KMS-11 (cell line): Measurements from ENCODE around the gene BHLHA15.

Source experiments
- H2AFZ ChIP-seq: fragments of 200-600 bp; sonication (generic); 2 replicates; pipeline ENCODE4 v1.6.1; 2016; ENCODE audit warnings: antibody characterized with exemption, mixed run types, low read depth
- H3K27ac ChIP-seq: fragments of 200-600 bp; sonication (generic); 2 replicates; pipeline ENCODE4 v1.6.1; 2016; ENCODE audit warnings: mild to moderate bottlenecking, mixed run types
- H3K27me3 ChIP-seq: fragments of 200-600 bp; sonication (generic); 2 replicates; pipeline ENCODE4 v1.6.1; 2017; ENCODE audit warnings: mild to moderate bottlenecking, low read depth, mixed run types, moderate library complexity; ENCODE audit not compliant: insufficient read depth
- H3K36me3 ChIP-seq: fragments of 200-600 bp; sonication (generic); 2 replicates; pipeline ENCODE4 v1.6.1; 2017; ENCODE audit warnings: mild to moderate bottlenecking, mixed run types; ENCODE audit not compliant: insufficient read depth
- H3K4me1 ChIP-seq: fragments of 200-600 bp; sonication (generic); 2 replicates; pipeline ENCODE4 v1.6.1; 2016; ENCODE audit warnings: mild to moderate bottlenecking, low read depth, mixed run types; ENCODE audit not compliant: poor library complexity, severe bottlenecking
- H3K4me2 ChIP-seq: fragments of 200-600 bp; sonication (generic); 2 replicates; pipeline ENCODE4 v1.7.0; 2016; ENCODE audit warnings: mild to moderate bottlenecking, mixed run types
- H3K4me3 ChIP-seq: fragments of 200-600 bp; sonication (generic); IDR thresholded peaks from 2 replicates; pipeline ENCODE4 v1.6.1; 2017; ENCODE audit warnings: low read depth, low read length, mixed read lengths; ENCODE audit not compliant: insufficient read depth
- H3K79me2 ChIP-seq: fragments of 200-600 bp; sonication (generic); 2 replicates; pipeline ENCODE4 v1.6.1; 2016; ENCODE audit warnings: low read depth, mixed run types; ENCODE audit not compliant: insufficient read depth
- H3K9ac ChIP-seq: fragments of 200-600 bp; sonication (generic); 2 replicates; pipeline ENCODE4 v1.6.1; 2016; ENCODE audit warnings: mild to moderate bottlenecking, mixed run types
- H4K20me1 ChIP-seq: fragments of 200-600 bp; sonication (generic); 2 replicates; pipeline ENCODE4 v1.6.1; 2016; ENCODE audit warnings: mild to moderate bottlenecking, mixed run types; ENCODE audit not compliant: insufficient read depth
- CTCF ChIP-seq: fragments of 200-600 bp; sonication (generic); conservative IDR thresholded peaks from 2 replicates; pipeline ENCODE4 v1.6.1; 2017; ENCODE audit warnings: low read depth, mild to moderate bottlenecking, antibody characterized with exemption, low read length, moderate library complexity, mixed read lengths

Gene BHLHA15

GRCh38 chr7:98223351-98223897, 12.2 kb downstream of the BHLHA15 start:
- Histone ChIP-seq H4K20me1 (no peaks in the 10 kb centered on the region), H3K27ac (no peak overlapping the region), H3K27me3 (no peaks in the 10 kb centered on the region), H3K9ac (no peak overlapping the region), H3K4me1 (peaks cover 15% of the 10 kb centered on the region), H3K4me2 (no peak overlapping the region), H3K4me3 (no peak overlapping the region), H3K36me3 (no peaks in the 10 kb centered on the region), H3K79me2 (no peaks in the 10 kb centered on the region), H2AFZ (no peak overlapping the region)
- TF ChIP-seq CTCF, result no peak

- H3K27ac ChIP-seq, result no peak overlapping the region
Measured at GRCh38 chr7:98223898-98224700, 12.9 kb downstream of the BHLHA15 start.

GRCh38 chr7:98224701-98225181, 13.5 kb downstream of the BHLHA15 start:
- no peak overlapping the region for H3K27ac ChIP-seq

More at GRCh38 chr7:98223898-98224700, 12.9 kb downstream of the BHLHA15 start:
- H3K27me3 ChIP-seq, result no peaks in the 10 kb centered on the region
- no peak overlapping the region for H3K9ac ChIP-seq
- no peak overlapping the region for H2AFZ ChIP-seq
- no peak for TF ChIP-seq CTCF
- no peak overlapping the region for H3K4me3 ChIP-seq
- H3K4me2 ChIP-seq, result no peak overlapping the region
- no peaks in the 10 kb centered on the region for H4K20me1 ChIP-seq
- H3K79me2 ChIP-seq, result no peaks in the 10 kb centered on the region
- H3K36me3 ChIP-seq, result no peaks in the 10 kb centered on the region
- H3K4me1 ChIP-seq, result peaks cover 9% of the 10 kb centered on the region

More at GRCh38 chr7:98224701-98225181, 13.5 kb downstream of the BHLHA15 start:
- Histone ChIP-seq H3K4me3 (no peak overlapping the region), H2AFZ (no peak overlapping the region), H3K9ac (no peak overlapping the region), H3K4me1 (peaks cover 3% of the 10 kb centered on the region), H3K79me2 (no peaks in the 10 kb centered on the region), H3K4me2 (no peak overlapping the region), H4K20me1 (no peaks in the 10 kb centered on the region), H3K27me3 (no peaks in the 10 kb centered on the region), H3K36me3 (no peaks in the 10 kb centered on the region)
- no peak for TF ChIP-seq CTCF
